ENCODE results near the gene SMIM26. TPM values are rescaled to one million over a fixed set of nuclear protein-coding genes. Genes with fewer than 3 reads are reported as not detected.

Gene SMIM26
- total RNA-seq, 1 experiment from 2014 or later: 54.6 TPM

GRCh38 chr20:18527836-18528235 lies 39.4 kb upstream of the SMIM26 start:
- H3K4me3 ChIP-seq (ENCODE audit: low read depth in 2 of 2, low read length in 2 of 2): no peak overlapping the region
- intact Hi-C loops (cut with micrococcal nuclease; ENCODE audit: unreplicated experiment) (no loop called here), in situ Hi-C loops (cut with HindIII; ENCODE audit: low pct_unique_long_range_greater_than_20kb, low sequenced_read_pairs) (no loop called here)
- ATAC-seq (no peak), DNase-seq (ENCODE audit: low read depth, low spot score) (no peak)
- TF ChIP-seq SIN3A (IDR thresholded peaks at IDR 0.05; ENCODE audit: borderline replicate concordance, insufficient read depth, low read depth, low read length) (no peak), TCF7L2 (IDR thresholded peaks at IDR 0.05; ENCODE audit: low read depth, low read length) (no peak)
- H3K27ac ChIP-seq (ENCODE audit: low read length): no peak overlapping the region
- BruUV-seq (replicated peaks): no TSS peak
- peaks cover 43% of the 10 kb centered on the region for H3K36me3 ChIP-seq (ENCODE audit: control insufficient read depth, insufficient read depth, low read length)
- ChIA-PET CTCF (no interaction called here), POLR2A (no interaction called here)
- no peaks in the 10 kb centered on the region for H3K27me3 ChIP-seq (ENCODE audit: control insufficient read depth, insufficient read depth, low read length)
- no peaks in the 10 kb centered on the region for H3K4me1 ChIP-seq (ENCODE audit: control insufficient read depth, insufficient read depth, low read length)
- no peaks in the 10 kb centered on the region for H3K9me3 ChIP-seq (ENCODE audit: control insufficient read depth, insufficient read depth, low read depth, low read length)

- Histone ChIP-seq H3K4me1 (ENCODE audit: control insufficient read depth, insufficient read depth, low read length) (no peaks in the 10 kb centered on the region), H3K27me3 (ENCODE audit: control insufficient read depth, insufficient read depth, low read length) (no peaks in the 10 kb centered on the region), H3K36me3 (ENCODE audit: control insufficient read depth, insufficient read depth, low read length) (peaks cover 49% of the 10 kb centered on the region), H3K4me3 (ENCODE audit: low read depth in 2 of 2, low read length in 2 of 2) (no peak overlapping the region), H3K9me3 (ENCODE audit: control insufficient read depth, insufficient read depth, low read depth, low read length) (no peaks in the 10 kb centered on the region), H3K27ac (ENCODE audit: low read length) (no peak overlapping the region)
- in situ Hi-C loops (cut with HindIII; ENCODE audit: low pct_unique_long_range_greater_than_20kb, low sequenced_read_pairs) (no loop called here), intact Hi-C loops (cut with micrococcal nuclease; ENCODE audit: unreplicated experiment) (no loop called here)
- BruUV-seq (replicated peaks): no TSS peak
- ChIA-PET POLR2A (no interaction called here), CTCF (no interaction called here)
- TF ChIP-seq SIN3A (IDR thresholded peaks at IDR 0.05; ENCODE audit: borderline replicate concordance, insufficient read depth, low read depth, low read length) (no peak), POLR2AphosphoS5 (IDR thresholded peaks at IDR 0.05; ENCODE audit: low read depth, low read length) (no peak), CTCF (IDR thresholded peaks at IDR 0.05) (no peak)
- ATAC-seq: no peak
- DNase-seq (ENCODE audit: low read depth, low spot score): no peak
Observed at GRCh38 chr20:18529041-18529440, 38.2 kb upstream of the SMIM26 start.

- H3K4me1 ChIP-seq (ENCODE audit: control insufficient read depth, insufficient read depth, low read length): no peaks in the 10 kb centered on the region
- no peaks in the 10 kb centered on the region for H3K27me3 ChIP-seq (ENCODE audit: control insufficient read depth, insufficient read depth, low read length)
- DNase-seq (ENCODE audit: low read depth, low spot score) (no peak), ATAC-seq (no peak)
- intact Hi-C loops (cut with micrococcal nuclease; ENCODE audit: unreplicated experiment): no loop called here
- H3K27ac ChIP-seq (ENCODE audit: low read length): no peak overlapping the region
- ChIA-PET POLR2A (no interaction called here), CTCF (no interaction called here)
- H3K9me3 ChIP-seq (ENCODE audit: control insufficient read depth, insufficient read depth, low read depth, low read length): no peaks in the 10 kb centered on the region
- TF ChIP-seq SIN3A (IDR thresholded peaks at IDR 0.05; ENCODE audit: borderline replicate concordance, insufficient read depth, low read depth, low read length) (no peak), TCF7L2 (IDR thresholded peaks at IDR 0.05; ENCODE audit: low read depth, low read length) (no peak), POLR2AphosphoS5 (IDR thresholded peaks at IDR 0.05; ENCODE audit: low read depth, low read length) (no peak), CTCF (IDR thresholded peaks at IDR 0.05) (no peak), REST (IDR thresholded peaks at IDR 0.05; ENCODE audit: insufficient read depth in 1 of 2, low read depth in 2 of 2, low read length in 1 of 2) (no peak)
- in situ Hi-C loops (cut with HindIII; ENCODE audit: low pct_unique_long_range_greater_than_20kb, low sequenced_read_pairs): no loop called here
- H3K4me3 ChIP-seq (ENCODE audit: low read depth in 2 of 2, low read length in 2 of 2): no peak overlapping the region
- BruUV-seq (replicated peaks): no TSS peak
- peaks cover 34% of the 10 kb centered on the region for H3K36me3 ChIP-seq (ENCODE audit: control insufficient read depth, insufficient read depth, low read length)
Observed at GRCh38 chr20:18532626-18533025, 34.6 kb upstream of the SMIM26 start.

All from Panc1 (cell line).